Hepatocyte (in vitro differentiated cells): ENCODE results near the gene SLC22A23. TPM values are rescaled to one million over a fixed set of nuclear protein-coding genes. Genes with fewer than 3 reads are reported as not detected.

Source experiments
- DNase-seq: peaks from one replicate; pipeline ENCODE4 v3.0.0-alpha.2; 2016; ENCODE audit warnings: low spot score
- H2AFZ ChIP-seq: fragments of 200-600 bp; sonication (generic); 2 replicates; pipeline ENCODE4 v1.6.0; 2016; ENCODE audit warnings: antibody characterized with exemption, mild to moderate bottlenecking
- H3K27ac ChIP-seq: fragments of 200-600 bp; sonication (generic); 2 replicates; pipeline ENCODE4 v1.5.1; 2016; ENCODE audit warnings: mild to moderate bottlenecking
- H3K27me3 ChIP-seq: fragments of 200-600 bp; sonication (generic); 2 replicates; pipeline ENCODE4 v1.6.1; 2016
- H3K36me3 ChIP-seq: fragments of 200-600 bp; sonication (generic); replicated peaks from 2 replicates; pipeline ENCODE4 v1.5.1; 2016; ENCODE audit warnings: low read depth; ENCODE audit not compliant: insufficient read depth
- H3K4me1 ChIP-seq: fragments of 200-600 bp; sonication (generic); 2 replicates; pipeline ENCODE4 v1.5.1; 2016; ENCODE audit warnings: mild to moderate bottlenecking, moderate library complexity; ENCODE audit not compliant: insufficient read depth
- H3K4me2 ChIP-seq: fragments of 200-600 bp; sonication (generic); 2 replicates; pipeline ENCODE4 v1.6.0; 2016
- H3K4me3 ChIP-seq: fragments of 200-600 bp; sonication (generic); 2 replicates; pipeline ENCODE4 v1.5.1; 2016; ENCODE audit warnings: mild to moderate bottlenecking
- H3K79me2 ChIP-seq: fragments of 200-600 bp; sonication (generic); 2 replicates; pipeline ENCODE4 v1.6.0; 2017; ENCODE audit warnings: mild to moderate bottlenecking
- H3K9me2 ChIP-seq: fragments of 200-600 bp; sonication (generic); replicated peaks from 2 replicates; pipeline ENCODE4 v1.6.0; 2017; ENCODE audit warnings: mild to moderate bottlenecking; ENCODE audit not compliant: insufficient read depth
- H3K9me3 ChIP-seq: fragments of 200-600 bp; sonication (generic); 2 replicates; pipeline ENCODE4 v1.5.1; 2016; ENCODE audit warnings: low read depth, mild to moderate bottlenecking
- H4K20me1 ChIP-seq: fragments of 200-600 bp; sonication (generic); 2 replicates; pipeline ENCODE4 v1.6.0; 2016; ENCODE audit warnings: mild to moderate bottlenecking; ENCODE audit not compliant: insufficient read depth, poor library complexity, severe bottlenecking
- EZH2 ChIP-seq: fragments of 200-600 bp; sonication (generic); IDR thresholded peaks from 2 replicates; pipeline ENCODE4 v1.6.1; 2016; ENCODE audit warnings: antibody characterized with exemption, mild to moderate bottlenecking, borderline replicate concordance
- EZH2phosphoT487 ChIP-seq: fragments of 200-600 bp; sonication (generic); IDR thresholded peaks from one replicate; pipeline ENCODE4 v1.6.1; 2018; ENCODE audit warnings: antibody characterized with exemption, mild to moderate bottlenecking, low read depth, moderate library complexity; ENCODE audit not compliant: unreplicated experiment, severe bottlenecking
- WGBS: methylation state at CpG from one replicate; pipeline ENCODE4 v1.1.6; 2016; ENCODE audit warnings: low lambda C conversion rate; ENCODE audit errors: missing lambda C conversion rate; 5-methylcytosine and 5-hydroxymethylcytosine counted together
- polyA plus RNA-seq: library from polyadenylated mRNA; unstranded; fragments of >200 nt; fragmentation: Nextera tagmentation; extraction: Ambion mirVana; gene quantifications from 2 replicates; pipeline ENCODE4 v1.2.1, GENCODE V29; 2016
- total RNA-seq: library from RNA; depleted of rRNA; stranded (reverse); fragments of >200 nt; gene quantifications from 2 replicates; pipeline ENCODE4 v1.2.3, GENCODE V29; 2014
- TF ChIP-seq, protein P1 (sequence below): fragments of 200-600 bp; sonication (generic); IDR thresholded peaks from 2 replicates; pipeline ENCODE4 v1.5.1; 2016; ENCODE audit warnings: antibody characterized with exemption, mild to moderate bottlenecking; ENCODE audit not compliant: poor library complexity

The SLC22A23 gene
- total and polyA plus RNA-seq, 2 experiments from 2014 or later, result 14.3 to 14.8 TPM

GRCh38 chr6:3278691-3279090 is 178.2 kb downstream of the SLC22A23 start:
- no peaks in the 10 kb centered on the region for H3K27me3 ChIP-seq
- H3K27ac ChIP-seq, result no peak overlapping the region
- no peak overlapping the region for H3K4me2 ChIP-seq
- TF ChIP-seq EZH2phosphoT487 (no peak), EZH2 (no peak)
- TF ChIP-seq, protein P1, sequence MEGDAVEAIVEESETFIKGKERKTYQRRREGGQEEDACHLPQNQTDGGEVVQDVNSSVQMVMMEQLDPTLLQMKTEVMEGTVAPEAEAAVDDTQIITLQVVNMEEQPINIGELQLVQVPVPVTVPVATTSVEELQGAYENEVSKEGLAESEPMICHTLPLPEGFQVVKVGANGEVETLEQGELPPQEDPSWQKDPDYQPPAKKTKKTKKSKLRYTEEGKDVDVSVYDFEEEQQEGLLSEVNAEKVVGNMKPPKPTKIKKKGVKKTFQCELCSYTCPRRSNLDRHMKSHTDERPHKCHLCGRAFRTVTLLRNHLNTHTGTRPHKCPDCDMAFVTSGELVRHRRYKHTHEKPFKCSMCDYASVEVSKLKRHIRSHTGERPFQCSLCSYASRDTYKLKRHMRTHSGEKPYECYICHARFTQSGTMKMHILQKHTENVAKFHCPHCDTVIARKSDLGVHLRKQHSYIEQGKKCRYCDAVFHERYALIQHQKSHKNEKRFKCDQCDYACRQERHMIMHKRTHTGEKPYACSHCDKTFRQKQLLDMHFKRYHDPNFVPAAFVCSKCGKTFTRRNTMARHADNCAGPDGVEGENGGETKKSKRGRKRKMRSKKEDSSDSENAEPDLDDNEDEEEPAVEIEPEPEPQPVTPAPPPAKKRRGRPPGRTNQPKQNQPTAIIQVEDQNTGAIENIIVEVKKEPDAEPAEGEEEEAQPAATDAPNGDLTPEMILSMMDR, result no peak
- no peaks in the 10 kb centered on the region for H3K9me3 ChIP-seq
- WGBS, result 94% methylated on average over 4 of the region's 4 CpGs
- H3K36me3 ChIP-seq, result no peaks in the 10 kb centered on the region
- H3K4me3 ChIP-seq, result no peak overlapping the region
- H4K20me1 ChIP-seq, result no peaks in the 10 kb centered on the region
- H3K79me2 ChIP-seq, result no peaks in the 10 kb centered on the region
- no peak for DNase-seq
- H3K9me2 ChIP-seq, result no peaks in the 10 kb centered on the region
- no peak overlapping the region for H2AFZ ChIP-seq
- no peaks in the 10 kb centered on the region for H3K4me1 ChIP-seq

DNA sequence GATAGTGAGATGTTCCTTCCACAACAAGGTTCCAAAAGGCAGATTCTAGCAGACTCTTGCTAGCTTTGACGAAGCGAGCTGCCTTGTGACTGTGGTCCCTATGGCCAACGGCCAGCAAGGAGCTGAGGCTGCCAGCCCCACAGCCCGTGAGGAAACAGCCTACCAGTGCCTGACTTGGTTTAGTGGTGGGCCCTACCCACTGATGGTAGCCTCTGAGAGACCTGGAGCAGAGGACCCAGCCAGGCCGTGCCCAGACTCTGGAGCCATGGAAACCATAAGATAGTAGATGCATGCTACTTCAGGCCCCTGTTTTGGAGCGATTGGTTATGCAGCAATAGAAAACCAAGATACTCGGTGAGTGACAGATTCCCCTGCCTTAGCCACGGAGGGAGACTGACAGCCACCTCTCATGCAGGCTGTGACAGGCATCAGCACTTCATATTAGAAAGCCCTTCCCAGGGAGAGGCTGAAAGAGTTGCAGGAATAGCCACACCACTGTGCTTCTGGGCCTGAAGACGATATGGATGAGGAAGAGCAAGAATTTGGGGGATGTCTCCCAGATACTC is 178.9 kb downstream of the SLC22A23 start:
- H3K27ac ChIP-seq, result no peak overlapping the region
- no peaks in the 10 kb centered on the region for H3K9me2 ChIP-seq
- WGBS, result 92% methylated on average over 9 of the region's 9 CpGs
- H3K79me2 ChIP-seq, result no peaks in the 10 kb centered on the region
- H3K27me3 ChIP-seq, result no peaks in the 10 kb centered on the region
- H2AFZ ChIP-seq, result no peak overlapping the region
- H3K9me3 ChIP-seq, result no peaks in the 10 kb centered on the region
- TF ChIP-seq, protein P1, result no peak
- no peaks in the 10 kb centered on the region for H4K20me1 ChIP-seq
- no peaks in the 10 kb centered on the region for H3K4me1 ChIP-seq
- no peak overlapping the region for H3K4me3 ChIP-seq
- no peaks in the 10 kb centered on the region for H3K36me3 ChIP-seq
- no peak for DNase-seq
- no peak overlapping the region for H3K4me2 ChIP-seq

- WGBS, result 77% methylated on average over 12 of the region's 12 CpGs
- H4K20me1 ChIP-seq, result no peaks in the 10 kb centered on the region
- no peaks in the 10 kb centered on the region for H3K9me2 ChIP-seq
- H3K27me3 ChIP-seq, result no peaks in the 10 kb centered on the region
- no peak overlapping the region for H3K4me2 ChIP-seq
- H3K79me2 ChIP-seq, result no peaks in the 10 kb centered on the region
- H2AFZ ChIP-seq, result no peak overlapping the region
- no peak overlapping the region for H3K27ac ChIP-seq
- H3K36me3 ChIP-seq, result no peaks in the 10 kb centered on the region
- H3K4me1 ChIP-seq, result no peaks in the 10 kb centered on the region
- TF ChIP-seq EZH2phosphoT487 (no peak), EZH2 (no peak)
- TF ChIP-seq, protein P1, result no peak
- H3K9me3 ChIP-seq, result no peaks in the 10 kb centered on the region
- H3K4me3 ChIP-seq, result no peak overlapping the region
- no peak for DNase-seq
Observed at GRCh38 chr6:3277251-3277650, 179.6 kb downstream of the SLC22A23 start.
